Stimulated activated naive CD4-positive, alpha-beta T cell (primary cell): ENCODE measurements around the gene CYP4F22.
"Not testable (repeated sequence)": the region's sequence is repeated elsewhere in the genome, so short reads cannot be mapped to it uniquely, and the experiment has no call there.

ENCODE experiments used
- DNase-seq, 6 experiments: peaks; one replicate each; lab custom pipeline; 2025; lab: John Stamatoyannopoulos, UW

Gene CYP4F22

GRCh38 chr19:15570420-15570819 lies 62.1 kb downstream of the CYP4F22 start:
- no peak for DNase-seq

- DNase-seq = no peak
These were observed 67.1 kb downstream of the CYP4F22 start for GRCh38 chr19:15575406-15575805.

GRCh38 chr19:15576526-15577156 lies 68.3 kb downstream of the CYP4F22 start:
- no peak for DNase-seq

GRCh38 chr19:15577184-15577771 lies 69.0 kb downstream of the CYP4F22 start:
- no peak for DNase-seq

GRCh38 chr19:15583346-15583745 lies 75.0 kb downstream of the CYP4F22 start:
- no peak for DNase-seq

GRCh38 chr19:15584095-15584494 lies 75.8 kb downstream of the CYP4F22 start:
- DNase-seq = no peak

GRCh38 chr19:15584541-15585115 lies 76.3 kb downstream of the CYP4F22 start:
- DNase-seq = peak; percentile 43 to 84 (median 76)

GRCh38 chr19:15587663-15588062 lies 79.3 kb downstream of the CYP4F22 start:
- no peak for DNase-seq

- DNase-seq = no peak
These were observed 79.9 kb downstream of the CYP4F22 start for GRCh38 chr19:15588265-15588664.

- no peak for DNase-seq
These were observed 81.6 kb downstream of the CYP4F22 start for GRCh38 chr19:15589760-15590451.

GRCh38 chr19:15591796-15592195 lies 83.5 kb downstream of the CYP4F22 start:
- DNase-seq = no peak

- not testable (repeated sequence) for DNase-seq
These were observed 84.2 kb downstream of the CYP4F22 start for GRCh38 chr19:15592506-15592905.

GRCh38 chr19:15593766-15594165 lies 85.4 kb downstream of the CYP4F22 start:
- DNase-seq = not testable (repeated sequence)

GRCh38 chr19:15595069-15595468 lies 86.7 kb downstream of the CYP4F22 start:
- no peak for DNase-seq
